HAP-1 (cell line): ENCODE results near the gene TBX4.
A peak's percentile ranks its signal among the peaks of the same experiment; 100 is the strongest.
"Not testable (repeated sequence)": the region's sequence is repeated elsewhere in the genome, so short reads cannot be mapped to it uniquely, and the experiment has no call there.

Experiments used
- DNase-seq, 2 experiments: peaks; one replicate each; pipeline ENCODE4 v3.0.0-alpha.2; 2016 to 2020; ENCODE audit warnings: low spot score in 2 of 2
- H3K27me3 ChIP-seq: fragments of 250-450 bp; sonication (Bioruptor Pico); 2 replicates; pipeline ENCODE4 v1.5.1; 2020; ENCODE audit warnings: low read depth, mild to moderate bottlenecking, moderate library complexity
- H3K36me3 ChIP-seq: fragments of 250-450 bp; sonication (Bioruptor Pico); replicated peaks from 2 replicates; pipeline ENCODE4 v1.5.1; 2020; ENCODE audit warnings: mild to moderate bottlenecking
- H3K4me1 ChIP-seq: fragments of 250-450 bp; sonication (Bioruptor Pico); 2 replicates; pipeline ENCODE4 v1.5.1; 2020; ENCODE audit warnings: mild to moderate bottlenecking
- H3K4me3 ChIP-seq: fragments of 250-450 bp; sonication (Bioruptor Pico); 2 replicates; pipeline ENCODE4 v1.5.1; 2020; ENCODE audit warnings: mild to moderate bottlenecking, moderate library complexity
- H3K9me3 ChIP-seq: fragments of 250-450 bp; sonication (Bioruptor Pico); 2 replicates; pipeline ENCODE4 v1.5.1; 2020; ENCODE audit warnings: mild to moderate bottlenecking, moderate library complexity
- in situ Hi-C: fragments of 300-500 bp; cut with MboI; formaldehyde crosslinking; loops from 3 replicates; pipeline ENCODE4 v1.14.3; 2020; ENCODE audit warnings: low sequenced_read_pairs, inconsistent platforms, mixed read lengths

TBX4 gene

GRCh38 chr17:61487161-61487988, 35.2 kb downstream of the TBX4 start:
- no peaks in the 10 kb centered on the region for H3K36me3 ChIP-seq
- H3K27me3 ChIP-seq, result no peaks in the 10 kb centered on the region
- H3K9me3 ChIP-seq, result no peaks in the 10 kb centered on the region
- no peak overlapping the region for H3K4me3 ChIP-seq
- no peak for DNase-seq
- in situ Hi-C loops, result no loop called here
- no peaks in the 10 kb centered on the region; the same call in 1 of the 2 replicates for H3K4me1 ChIP-seq

DNA sequence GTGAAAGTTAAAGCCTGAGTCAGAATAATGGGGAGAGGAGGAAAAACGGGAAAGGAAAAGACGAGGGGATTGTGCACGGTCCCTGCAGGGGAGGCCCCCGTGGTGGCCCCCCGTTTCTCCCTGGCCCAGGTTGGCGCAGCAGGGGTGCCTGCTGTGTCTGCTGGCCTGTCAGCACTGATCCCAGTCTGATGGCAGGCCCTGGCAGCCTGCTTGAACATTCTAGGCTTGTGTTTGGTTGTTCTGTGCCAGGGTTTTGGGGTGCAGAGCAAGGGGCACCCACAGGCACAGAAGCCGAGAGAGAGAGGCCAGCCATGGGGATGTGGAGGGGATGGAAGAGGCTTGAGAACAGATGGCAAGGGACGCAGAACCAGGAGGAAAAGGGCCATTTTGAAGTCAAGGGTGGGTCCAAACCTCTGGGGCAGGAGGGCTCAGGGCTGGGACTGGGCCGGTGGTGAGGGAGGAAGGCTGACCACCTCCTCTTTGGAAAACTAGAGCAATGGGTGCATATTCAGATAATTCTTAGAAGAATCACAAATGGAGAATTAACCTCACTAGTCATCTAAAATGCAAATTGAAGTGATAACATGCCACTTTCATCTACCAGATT, 35.9 kb downstream of the TBX4 start:
- Histone ChIP-seq H3K36me3 (no peaks in the 10 kb centered on the region), H3K9me3 (no peaks in the 10 kb centered on the region), H3K4me3 (no peak overlapping the region), H3K27me3 (no peaks in the 10 kb centered on the region), H3K4me1 (no peaks in the 10 kb centered on the region; the same call in 1 of the 2 replicates)
- in situ Hi-C loops, result no loop called here
- DNase-seq, result no peak

GRCh38 chr17:61488878-61489718, 36.9 kb downstream of the TBX4 start:
- H3K4me1 ChIP-seq, result no peaks in the 10 kb centered on the region; the same call in 1 of the 2 replicates
- DNase-seq, result no peak
- H3K36me3 ChIP-seq, result no peaks in the 10 kb centered on the region
- no peak overlapping the region for H3K4me3 ChIP-seq
- in situ Hi-C loops, result no loop called here
- H3K27me3 ChIP-seq, result no peaks in the 10 kb centered on the region
- no peaks in the 10 kb centered on the region for H3K9me3 ChIP-seq

DNA sequence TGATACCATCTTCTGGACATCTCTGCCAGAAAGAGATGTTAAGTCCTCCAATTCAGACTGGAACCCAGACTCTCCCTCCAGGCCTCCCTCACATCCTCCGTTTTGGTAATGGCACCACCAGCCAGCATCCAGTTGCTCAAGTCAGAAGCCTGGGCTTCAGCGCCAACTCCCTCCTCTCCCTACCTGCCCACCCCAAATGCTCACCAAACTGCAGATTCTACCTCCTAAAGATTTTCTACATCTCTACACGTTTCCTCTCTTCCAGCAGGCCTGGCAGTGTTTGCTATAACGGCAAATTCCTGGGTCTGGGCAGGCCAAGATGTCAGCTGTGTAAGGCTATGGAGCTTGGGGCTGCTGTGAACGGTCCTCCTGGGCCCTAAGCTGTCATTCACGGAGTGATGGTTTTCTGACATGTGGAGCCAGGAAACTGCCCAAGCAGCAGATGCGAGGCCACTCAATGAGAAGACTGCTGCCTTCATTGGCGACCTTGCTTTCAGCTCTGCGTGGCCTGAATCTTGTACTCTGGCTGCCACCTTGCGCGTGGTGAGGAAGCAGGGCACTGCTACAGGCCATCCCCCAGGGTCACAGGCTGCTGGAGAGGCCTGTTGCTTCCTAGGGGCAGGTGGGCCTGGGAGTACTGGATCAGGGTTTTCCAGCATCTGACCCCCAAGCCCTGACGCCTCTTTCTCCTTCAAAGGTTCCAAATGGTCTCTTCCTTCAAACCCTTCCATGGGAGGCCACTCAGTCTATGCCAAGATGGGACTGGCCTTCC, 37.7 kb downstream of the TBX4 start:
- in situ Hi-C loops, result no loop called here
- Histone ChIP-seq H3K9me3 (no peaks in the 10 kb centered on the region), H3K4me1 (no peaks in the 10 kb centered on the region; the same call in 1 of the 2 replicates), H3K27me3 (no peaks in the 10 kb centered on the region), H3K4me3 (no peak overlapping the region), H3K36me3 (no peaks in the 10 kb centered on the region)
- no peak for DNase-seq

DNA sequence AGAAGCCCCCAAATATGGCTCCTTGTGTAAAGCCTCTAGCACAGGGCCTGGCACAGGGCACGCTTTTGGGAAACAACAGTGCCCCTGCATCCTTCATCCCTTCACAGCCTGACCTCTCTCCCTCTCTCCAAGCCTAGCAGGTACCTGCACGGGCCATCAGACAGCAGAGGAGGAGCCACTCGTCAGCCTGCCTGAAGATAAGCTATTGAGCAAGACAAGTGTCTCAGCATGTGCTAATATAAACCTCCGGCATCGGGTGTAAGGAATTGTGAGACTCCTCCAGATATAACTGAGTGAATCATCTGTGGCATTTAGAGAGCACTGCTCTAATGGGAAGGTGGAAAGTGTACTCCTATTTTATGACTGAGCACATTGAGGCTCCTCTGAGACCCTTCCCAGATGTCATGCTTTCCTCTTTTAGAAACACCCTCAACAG, 38.3 kb downstream of the TBX4 start:
- Histone ChIP-seq H3K4me1 (peaks cover 1% of the 10 kb centered on the region), H3K9me3 (no peaks in the 10 kb centered on the region), H3K4me3 (no peak overlapping the region), H3K27me3 (no peaks in the 10 kb centered on the region), H3K36me3 (no peaks in the 10 kb centered on the region)
- no peak for DNase-seq
- in situ Hi-C loops, result no loop called here

DNA sequence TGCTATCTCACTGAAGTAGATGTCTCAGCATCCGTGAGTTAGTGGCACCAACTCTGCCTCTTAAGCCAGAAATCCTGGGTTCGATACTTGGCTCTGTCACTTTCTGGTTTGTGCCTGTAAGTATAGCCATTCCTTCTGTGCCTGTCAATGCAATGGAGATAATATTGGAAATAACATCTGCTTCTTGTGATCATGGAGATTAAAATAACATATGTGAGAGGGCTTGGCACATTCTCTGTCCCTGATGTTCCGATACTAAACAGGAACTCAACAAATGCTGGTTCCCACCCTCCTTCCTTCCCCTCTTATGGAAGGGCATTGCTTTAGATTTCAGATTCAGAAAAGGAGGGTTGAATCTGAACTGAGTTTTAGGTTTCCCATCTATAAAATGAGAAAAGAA, 39.8 kb downstream of the TBX4 start:
- Histone ChIP-seq H3K4me3 (no peak overlapping the region), H3K27me3 (no peaks in the 10 kb centered on the region), H3K4me1 (peaks cover 12% of the 10 kb centered on the region), H3K36me3 (no peaks in the 10 kb centered on the region), H3K9me3 (no peaks in the 10 kb centered on the region)
- in situ Hi-C loops, result no loop called here
- no peak for DNase-seq

DNA sequence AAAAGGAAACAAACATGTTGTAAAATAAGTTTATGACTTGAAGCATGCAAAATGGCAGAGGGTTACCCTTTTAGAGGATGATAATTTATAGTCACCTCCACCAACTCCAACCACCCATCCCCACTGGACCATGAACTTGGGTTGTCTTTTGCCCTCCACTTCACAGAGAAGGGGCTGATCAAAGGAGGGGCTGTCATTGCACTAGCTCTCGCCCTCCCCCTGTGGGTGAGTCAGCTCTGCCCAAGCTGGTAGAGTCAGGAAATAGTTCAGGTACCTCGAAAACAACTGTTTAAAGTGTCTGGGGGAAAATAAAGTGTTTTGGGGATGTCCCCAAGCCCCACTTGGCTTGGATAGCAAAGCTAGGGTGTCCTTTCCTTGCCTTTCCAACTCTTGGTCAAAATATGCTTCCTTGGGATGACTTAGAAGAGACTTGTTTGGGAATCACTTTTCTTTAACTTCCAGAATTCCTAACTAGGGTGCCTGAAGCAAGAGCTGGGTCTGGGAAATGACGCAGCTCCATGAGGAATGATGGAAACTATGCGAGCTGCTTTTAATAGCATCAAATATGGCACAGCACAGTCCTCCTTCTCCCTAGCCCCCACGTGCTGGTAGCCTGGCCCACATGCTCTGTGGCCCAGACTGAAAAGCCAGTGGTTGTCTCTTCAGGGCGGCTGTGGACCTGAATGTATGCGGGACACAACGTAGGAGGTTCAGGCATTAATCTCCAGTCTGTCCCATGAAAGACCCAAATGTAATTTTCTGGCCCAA, 40.7 kb downstream of the TBX4 start:
- Histone ChIP-seq H3K4me3 (no peak overlapping the region), H3K36me3 (no peaks in the 10 kb centered on the region), H3K4me1 (peaks cover 12% of the 10 kb centered on the region), H3K9me3 (no peaks in the 10 kb centered on the region), H3K27me3 (no peaks in the 10 kb centered on the region)
- in situ Hi-C loops, result no loop called here
- DNase-seq, result no peak

- H3K4me3 ChIP-seq, H3K9me3 ChIP-seq, H3K27me3 ChIP-seq, H3K36me3 ChIP-seq, DNase-seq, in situ Hi-C loops: not testable (repeated sequence)
- H3K4me1 ChIP-seq, result peaks cover 12% of the 10 kb centered on the region
Measured at GRCh38 chr17:61493830-61494324, 41.7 kb downstream of the TBX4 start.

- in situ Hi-C loops, result no loop called here
- Histone ChIP-seq H3K4me1 (peaks cover 12% of the 10 kb centered on the region), H3K9me3 (no peaks in the 10 kb centered on the region), H3K27me3 (no peaks in the 10 kb centered on the region), H3K36me3 (no peaks in the 10 kb centered on the region), H3K4me3 (no peak overlapping the region)
- DNase-seq, result no peak
Measured at GRCh38 chr17:61494325-61495160, 42.3 kb downstream of the TBX4 start.

GRCh38 chr17:61495161-61495857, 43.1 kb downstream of the TBX4 start:
- DNase-seq, result peak in 1 of 2 experiments; percentile 26
- H3K4me3 ChIP-seq, result no peak overlapping the region
- peaks cover 12% of the 10 kb centered on the region for H3K4me1 ChIP-seq
- H3K9me3 ChIP-seq, result no peaks in the 10 kb centered on the region
- H3K27me3 ChIP-seq, result no peaks in the 10 kb centered on the region
- in situ Hi-C loops, result no loop called here
- no peaks in the 10 kb centered on the region for H3K36me3 ChIP-seq

DNA sequence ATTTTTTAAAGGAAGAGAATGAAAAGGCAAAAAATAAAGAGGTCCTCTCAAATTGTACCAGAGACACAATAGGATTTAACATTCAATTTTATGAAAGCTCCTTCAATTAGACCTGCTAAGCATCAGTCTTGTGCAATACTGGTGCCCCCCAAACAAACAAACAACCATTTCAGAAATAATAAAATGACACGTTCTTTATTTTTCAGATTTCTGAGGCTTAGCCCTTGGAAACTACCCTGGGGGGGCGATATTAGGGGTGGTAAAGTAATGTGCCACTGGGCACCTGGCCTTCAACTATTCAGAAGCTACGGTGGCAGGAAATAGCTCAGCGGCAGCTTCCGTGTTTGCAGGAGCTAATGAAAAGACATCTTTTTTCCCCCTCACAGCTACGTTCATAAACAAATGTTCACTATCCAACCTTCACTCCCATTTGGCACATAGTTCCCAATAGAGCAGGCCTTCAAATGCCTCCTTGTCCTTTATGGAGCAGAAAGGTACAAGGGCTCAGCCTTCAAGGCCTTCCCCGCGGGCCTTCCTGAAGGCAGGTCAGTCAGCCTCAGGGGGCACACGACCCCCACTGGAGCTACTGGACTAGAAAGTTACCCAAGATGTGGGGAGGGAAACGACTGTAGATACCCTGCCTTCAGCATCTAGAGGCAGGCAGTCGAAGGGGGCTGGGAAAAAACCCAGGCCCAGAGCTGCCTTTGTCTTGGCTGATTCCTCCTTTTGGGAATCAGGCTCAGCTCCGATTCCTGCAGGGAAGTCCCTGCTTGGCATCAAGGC, 44.1 kb downstream of the TBX4 start:
- Histone ChIP-seq H3K9me3 (no peaks in the 10 kb centered on the region), H3K36me3 (no peaks in the 10 kb centered on the region), H3K27me3 (no peaks in the 10 kb centered on the region), H3K4me1 (peaks cover 12% of the 10 kb centered on the region), H3K4me3 (no peak overlapping the region)
- DNase-seq, result no peak
- in situ Hi-C loops, result no loop called here
